DMS79 (cell line): ENCODE measurements around the gene GCLM.
A peak's percentile ranks its signal among the peaks of the same experiment; 100 is the strongest.
"Not testable (repeated sequence)": the region's sequence is repeated elsewhere in the genome, so short reads cannot be mapped to it uniquely, and the experiment has no call there.

ENCODE experiments used
- DNase-seq: peaks from one replicate; lab custom pipeline; 2025; lab: John Stamatoyannopoulos, UW

The GCLM gene

GRCh38 chr1:93888900-93889299, 20.3 kb downstream of the GCLM start:
- DNase-seq, result no peak

GRCh38 chr1:93882269-93882668, 27.0 kb downstream of the GCLM start:
- DNase-seq, result no peak

GRCh38 chr1:93880731-93881130, 28.5 kb downstream of the GCLM start:
- no peak for DNase-seq

GRCh38 chr1:93878889-93879586, 30.2 kb downstream of the GCLM start, which contains the start of gene DNTTIP2:
DNTTIP2 (minus strand) TSS chr1:93879206; CDS start chr1:93879148, 58 bp downstream.
- DNase-seq, result peak; percentile 88

- DNase-seq, result peak; percentile 13
Measured at GRCh38 chr1:93878501-93878888, 30.7 kb downstream of the GCLM start.

- no peak for DNase-seq
Measured at GRCh38 chr1:93877529-93877928, 31.7 kb downstream of the GCLM start.

GRCh38 chr1:93876244-93876643, 33.0 kb downstream of the GCLM start:
- no peak for DNase-seq

- no peak for DNase-seq
Measured at GRCh38 chr1:93874025-93874651, 35.1 kb downstream of the GCLM start.

- no peak for DNase-seq
Measured at GRCh38 chr1:93871366-93871765, 37.9 kb downstream of the GCLM start.

GRCh38 chr1:93869653-93870052, 39.6 kb downstream of the GCLM start:
- DNase-seq, result no peak

- not testable (repeated sequence) for DNase-seq
Measured at GRCh38 chr1:93868492-93868891, 40.7 kb downstream of the GCLM start.

GRCh38 chr1:93865253-93865652, 44.0 kb downstream of the GCLM start:
- no peak for DNase-seq

GRCh38 chr1:93864175-93864574, 45.1 kb downstream of the GCLM start:
- DNase-seq, result no peak

GRCh38 chr1:93857653-93858052, 51.6 kb downstream of the GCLM start:
- not testable (repeated sequence) for DNase-seq

- not testable (repeated sequence) for DNase-seq
Measured at GRCh38 chr1:93855983-93856382, 53.2 kb downstream of the GCLM start.

- DNase-seq, result no peak
Measured at GRCh38 chr1:93853940-93854339, 55.3 kb downstream of the GCLM start.

GRCh38 chr1:93851878-93852277, 57.4 kb downstream of the GCLM start:
- DNase-seq, result no peak

GRCh38 chr1:93851327-93851712, 57.9 kb downstream of the GCLM start:
- DNase-seq, result no peak

GRCh38 chr1:93850687-93851326, 58.4 kb downstream of the GCLM start:
- DNase-seq, result peak; percentile 1

- no peak for DNase-seq
Measured at GRCh38 chr1:93848350-93848883, 60.8 kb downstream of the GCLM start.

- DNase-seq, result peak; percentile 37
Measured at GRCh38 chr1:93847811-93848288, 61.4 kb downstream of the GCLM start.

- peak; percentile 84 for DNase-seq
Measured at GRCh38 chr1:93846992-93847810, 62.0 kb downstream of the GCLM start.
